Activated CD4-positive, alpha-beta T cell treated with anti-CD3 and anti-CD28 coated beads for 36 hours (primary cell): ENCODE results near the gene ANGEL1. TPM values are rescaled to one million over a fixed set of nuclear protein-coding genes. Genes with fewer than 3 reads are reported as not detected.

Experiments used
- ATAC-seq: fragments of 200-7000 bp; cut with Tn5 transposase; one replicate; pipeline ENCODE4 v1.10.0; 2021; ENCODE audit warnings: mild to moderate bottlenecking, moderate library complexity
- CTCF ChIA-PET: fragments of 350-600 bp; sonication (Branson Sonifier 250); formaldehyde crosslinking; loops from one replicate; lab custom pipeline; 2021; ENCODE audit warnings: antibody characterized with exemption; lab: Charles Lee
- POLR2A ChIA-PET: fragments of 350-600 bp; sonication (Branson Sonifier 250); formaldehyde crosslinking; loops from one replicate; lab custom pipeline; 2021; ENCODE audit warnings: antibody characterized with exemption, inconsistent platforms; lab: Charles Lee
- DNase-seq: peaks from one replicate; pipeline ENCODE4 v3.0.0-alpha.2; 2020
- H3K27ac Mint-ChIP-seq: one replicate; pipeline ENCODE4 v1.8.0; 2021; ENCODE audit warnings: mixed read lengths
- H3K27me3 Mint-ChIP-seq: one replicate; pipeline ENCODE4 v1.8.0; 2021; ENCODE audit warnings: mixed read lengths
- H3K36me3 Mint-ChIP-seq: one replicate; pipeline ENCODE4 v1.8.0; 2021; ENCODE audit warnings: low read depth, mixed read lengths
- H3K4me1 Mint-ChIP-seq: one replicate; pipeline ENCODE4 v1.8.0; 2021; ENCODE audit warnings: mixed read lengths
- H3K4me3 Mint-ChIP-seq: one replicate; pipeline ENCODE4 v1.8.0; 2021; ENCODE audit warnings: mild to moderate bottlenecking, moderate library complexity, mixed read lengths
- H3K9me3 Mint-ChIP-seq: one replicate; pipeline ENCODE4 v1.8.0; 2021; ENCODE audit warnings: low read depth, mixed read lengths
- intact Hi-C, 2 experiments: fragments of 100-400 bp; cut with DNase I in 1 of 2; cut with micrococcal nuclease in 1 of 2; formaldehyde crosslinking; loops; one replicate each; pipeline versions ENCODE4 v1.14.2 to v1.15.1; 2022 to 2024; cut with DNase I, micrococcal nuclease
- total RNA-seq, 2 experiments: library from RNA; stranded (reverse); gene quantifications; one replicate each; pipeline ENCODE4 v1.2.3, GENCODE V29; 2021

ANGEL1 gene
- 10 to 100 TPM; 15.8 to 17.2 TPM for total RNA-seq

- Mint-ChIP-seq H3K27ac (peak within 1 kb of the TSS; percentile 93), H3K4me1 (peaks cover 27% of the 10 kb centered on the region), H3K9me3 (no peaks in the 10 kb centered on the region), H3K27me3 (no peaks in the 10 kb centered on the region), H3K4me3 (peak within 1 kb of the TSS; percentile 97), H3K36me3 (peaks cover 18% of the 10 kb centered on the region)
- ChIA-PET CTCF (interaction anchor here (0.6 to 4.5 kb wide), 11 partner anchors 27 to 184 kb away, joined by 3 to 36 read pairs (median 3); no protein-coding TSS in a partner anchor), POLR2A (interaction anchor here (0.8 kb wide), 1 partner anchor 102 kb away, joined by 3 read pairs; no protein-coding TSS in a partner anchor)
- intact Hi-C loops, result loop anchor here (1.0 to 5.0 kb wide), 12 partner anchors 32 to 1152 kb away; partner anchors contain the start of genes AHSA1 (in 1 of the 2), ERG28 (in 1 of the 2), GPATCH2L (in 1 of the 2) and GSTZ1 (in 1 of the 2)
- DNase-seq, result peak; percentile 98
- ATAC-seq, result peak; percentile 90
These were observed at the start of gene ANGEL1 for GRCh38 chr14:76812422-76813383. ANGEL1 (minus strand) TSS chr14:76812882; CDS start chr14:76812827, 55 bp downstream.

- CTCF ChIA-PET, result interaction anchor here (1.0 to 19.2 kb wide), 4 partner anchors 11 to 217 kb away, joined by 3 to 599 read pairs (median 8); no protein-coding TSS in a partner anchor
- Mint-ChIP-seq H3K36me3 (no peaks in the 10 kb centered on the region), H3K4me3 (no peak overlapping the region), H3K27me3 (peaks cover 5% of the 10 kb centered on the region), H3K9me3 (no peaks in the 10 kb centered on the region), H3K27ac (no peak overlapping the region), H3K4me1 (peaks cover 26% of the 10 kb centered on the region)
- intact Hi-C loops, result no loop called here
- POLR2A ChIA-PET, result interaction anchor here (0.7 kb wide), 1 partner anchor 190 kb away, joined by 4 read pairs; no protein-coding TSS in a partner anchor
- DNase-seq (no peak), ATAC-seq (no peak)
These were observed 49.0 kb upstream of the ANGEL1 start for GRCh38 chr14:76861574-76862255.

- ATAC-seq (no peak), DNase-seq (no peak)
- H3K4me1 Mint-ChIP-seq, result no peaks in the 10 kb centered on the region
- no peaks in the 10 kb centered on the region for H3K36me3 Mint-ChIP-seq
- ChIA-PET CTCF (interaction anchor here (1.0 to 1.8 kb wide), 2 partner anchors 16 to 214 kb away, joined by 5 to 7 read pairs; no protein-coding TSS in a partner anchor), POLR2A (no interaction called here)
- peaks cover 13% of the 10 kb centered on the region for H3K27me3 Mint-ChIP-seq
- no peak overlapping the region for H3K27ac Mint-ChIP-seq
- intact Hi-C loops, result no loop called here
- no peaks in the 10 kb centered on the region for H3K9me3 Mint-ChIP-seq
- H3K4me3 Mint-ChIP-seq, result no peak overlapping the region
These were observed 44.1 kb upstream of the ANGEL1 start for GRCh38 chr14:76856769-76857168.

GRCh38 chr14:76855066-76855465 lies 42.4 kb upstream of the ANGEL1 start:
- POLR2A ChIA-PET, result no interaction called here
- CTCF ChIA-PET, result interaction anchor here (0.6 kb wide), 2 partner anchors 42 to 65 kb away, joined by 3 read pairs; partner anchors contain the start of gene ANGEL1
- H3K4me3 Mint-ChIP-seq, result no peak overlapping the region

GRCh38 chr14:76848879-76849278 lies 36.2 kb upstream of the ANGEL1 start:
- Mint-ChIP-seq H3K9me3 (no peaks in the 10 kb centered on the region), H3K4me1 (peaks cover 8% of the 10 kb centered on the region), H3K4me3 (no peak overlapping the region), H3K27me3 (peaks cover 2% of the 10 kb centered on the region), H3K36me3 (no peaks in the 10 kb centered on the region), H3K27ac (no peak overlapping the region)
- DNase-seq (no peak), ATAC-seq (no peak)
- ChIA-PET POLR2A (no interaction called here), CTCF (interaction anchor here (0.7 to 0.9 kb wide), 2 partner anchors 11 to 138 kb away, joined by 3 read pairs; no protein-coding TSS in a partner anchor)
- intact Hi-C loops, result no loop called here

More at GRCh38 chr14:76855066-76855465, 42.4 kb upstream of the ANGEL1 start:
- intact Hi-C loops, result no loop called here
- no peaks in the 10 kb centered on the region for H3K4me1 Mint-ChIP-seq
- H3K9me3 Mint-ChIP-seq, result no peaks in the 10 kb centered on the region
- H3K36me3 Mint-ChIP-seq, result no peaks in the 10 kb centered on the region
- no peak for DNase-seq
- ATAC-seq, result no peak
- no peak overlapping the region for H3K27ac Mint-ChIP-seq
- peaks cover 10% of the 10 kb centered on the region for H3K27me3 Mint-ChIP-seq

- intact Hi-C loops, result no loop called here
- DNase-seq (no peak), ATAC-seq (no peak)
- no peaks in the 10 kb centered on the region for H3K9me3 Mint-ChIP-seq
- H3K27me3 Mint-ChIP-seq, result peaks cover 4% of the 10 kb centered on the region
- no peak overlapping the region for H3K4me3 Mint-ChIP-seq
- CTCF ChIA-PET, result interaction anchor here (0.9 to 1.3 kb wide), 3 partner anchors 29 to 224 kb away, joined by 3 to 5 read pairs (median 4); no protein-coding TSS in a partner anchor
- POLR2A ChIA-PET, result no interaction called here
- H3K36me3 Mint-ChIP-seq, result no peaks in the 10 kb centered on the region
- H3K4me1 Mint-ChIP-seq, result peaks cover 8% of the 10 kb centered on the region
- no peak overlapping the region for H3K27ac Mint-ChIP-seq
These were observed 33.8 kb upstream of the ANGEL1 start for GRCh38 chr14:76846331-76847047.

GRCh38 chr14:76844223-76844622 lies 31.5 kb upstream of the ANGEL1 start:
- no peak overlapping the region for H3K4me3 Mint-ChIP-seq
- peaks cover 4% of the 10 kb centered on the region for H3K27me3 Mint-ChIP-seq
- intact Hi-C loops, result loop anchor here in 1 of 2 experiments (1.0 kb wide), 1 partner anchor 31 kb away; no protein-coding TSS in a partner anchor
- ChIA-PET CTCF (no interaction called here), POLR2A (no interaction called here)
- no peaks in the 10 kb centered on the region for H3K36me3 Mint-ChIP-seq
- H3K9me3 Mint-ChIP-seq, result no peaks in the 10 kb centered on the region
- H3K4me1 Mint-ChIP-seq, result peaks cover 8% of the 10 kb centered on the region
- peak; percentile 84 for DNase-seq
- peak; percentile 100 for ATAC-seq
- H3K27ac Mint-ChIP-seq, result peak overlapping the region; percentile 90

- Mint-ChIP-seq H3K9me3 (no peaks in the 10 kb centered on the region), H3K4me3 (no peak overlapping the region), H3K27me3 (peaks cover 4% of the 10 kb centered on the region), H3K36me3 (no peaks in the 10 kb centered on the region), H3K27ac (no peak overlapping the region), H3K4me1 (peaks cover 8% of the 10 kb centered on the region)
- DNase-seq, result no peak
- ChIA-PET CTCF (no interaction called here), POLR2A (no interaction called here)
- no peak for ATAC-seq
- intact Hi-C loops, result no loop called here
These were observed 29.7 kb upstream of the ANGEL1 start for GRCh38 chr14:76842414-76842813.

GRCh38 chr14:76837524-76837923 lies 24.8 kb upstream of the ANGEL1 start:
- intact Hi-C loops, result no loop called here
- CTCF ChIA-PET, result interaction anchor here (0.6 to 1.3 kb wide), 4 partner anchors 9 to 267 kb away, joined by 3 to 4 read pairs (median 3); no protein-coding TSS in a partner anchor
- no peak overlapping the region for H3K4me3 Mint-ChIP-seq
- POLR2A ChIA-PET, result no interaction called here
- no peak overlapping the region for H3K27ac Mint-ChIP-seq
- H3K4me1 Mint-ChIP-seq, result no peaks in the 10 kb centered on the region
- no peak for DNase-seq
- H3K36me3 Mint-ChIP-seq, result no peaks in the 10 kb centered on the region
- no peak for ATAC-seq
- H3K27me3 Mint-ChIP-seq, result peaks cover 3% of the 10 kb centered on the region
- no peaks in the 10 kb centered on the region for H3K9me3 Mint-ChIP-seq

GRCh38 chr14:76836029-76836630 lies 23.4 kb upstream of the ANGEL1 start:
- H3K9me3 Mint-ChIP-seq, result no peaks in the 10 kb centered on the region
- H3K4me1 Mint-ChIP-seq, result no peaks in the 10 kb centered on the region
- H3K27me3 Mint-ChIP-seq, result peaks cover 3% of the 10 kb centered on the region
- ATAC-seq (no peak), DNase-seq (no peak)
- H3K27ac Mint-ChIP-seq, result no peak overlapping the region
- intact Hi-C loops, result no loop called here
- ChIA-PET CTCF (no interaction called here), POLR2A (no interaction called here)
- no peaks in the 10 kb centered on the region for H3K36me3 Mint-ChIP-seq
- no peak overlapping the region for H3K4me3 Mint-ChIP-seq
